Caco-2 (cell line): ENCODE results near the gene ADAM12. TPM values are rescaled to one million over a fixed set of nuclear protein-coding genes. Genes with fewer than 3 reads are reported as not detected.

Experiments
- BruUV-seq: library from RNA; stranded (reverse); fragments of 400-500 nt; replicated peaks from 2 replicates; lab custom pipeline; 2021; lab: Mats Ljungman, UMichigan
- CTCF ChIA-PET: fragments of 300-600 bp; sonication (Branson Sonifier 250); formaldehyde crosslinking; loops from one replicate; lab custom pipeline; 2022; ENCODE audit warnings: antibody characterized with exemption; lab: Charles Lee
- POLR2A ChIA-PET: fragments of 300-600 bp; sonication (Branson Sonifier 250); formaldehyde crosslinking; loops from one replicate; lab custom pipeline; 2022; ENCODE audit warnings: antibody characterized with exemption; lab: Charles Lee
- DNase-seq, 2 experiments: peaks; one replicate each; pipeline versions ENCODE4 v3.0.0 to v3.0.0-alpha.2; 2020 to 2022
- H3K27me3 ChIP-seq: replicated peaks from 2 replicates; pipeline ENCODE4 v1.6.0; 2011; ENCODE audit warnings: low read length; ENCODE audit not compliant: control insufficient read depth, insufficient read depth
- H3K36me3 ChIP-seq: 2 replicates; pipeline ENCODE4 v1.5.1; 2011; ENCODE audit warnings: low read length; ENCODE audit not compliant: control insufficient read depth, insufficient read depth
- H3K4me1 ChIP-seq: fragments of 250-450 bp; sonication (Bioruptor Pico); 2 replicates; pipeline ENCODE4 v1.5.1; 2020; ENCODE audit warnings: mild to moderate bottlenecking
- H3K4me3 ChIP-seq: 2 replicates; pipeline ENCODE4 v1.5.1; 2011; ENCODE audit warnings: low read depth, mild to moderate bottlenecking, control low read depth, low read length
- H3K9me3 ChIP-seq: fragments of 250-450 bp; sonication (Bioruptor Pico); 2 replicates; pipeline ENCODE4 v1.5.1; 2020; ENCODE audit warnings: mild to moderate bottlenecking, moderate library complexity
- H3K27ac Mint-ChIP-seq: one replicate; pipeline ENCODE4 v1.8.0; 2022; ENCODE audit warnings: mixed read lengths; ENCODE audit not compliant: unreplicated experiment
- H3K27me3 Mint-ChIP-seq: one replicate; pipeline ENCODE4 v1.8.0; 2022; ENCODE audit warnings: mixed read lengths; ENCODE audit not compliant: insufficient read depth, unreplicated experiment
- H3K36me3 Mint-ChIP-seq: one replicate; pipeline ENCODE4 v1.8.0; 2022; ENCODE audit warnings: mild to moderate bottlenecking, mixed read lengths; ENCODE audit not compliant: insufficient read depth, unreplicated experiment
- H3K4me1 Mint-ChIP-seq: one replicate; pipeline ENCODE4 v1.8.0; 2022; ENCODE audit warnings: low read depth, mixed read lengths; ENCODE audit not compliant: unreplicated experiment
- H3K4me3 Mint-ChIP-seq: one replicate; pipeline ENCODE4 v1.8.0; 2022; ENCODE audit warnings: mild to moderate bottlenecking, moderate library complexity, mixed read lengths; ENCODE audit not compliant: unreplicated experiment
- H3K9me3 Mint-ChIP-seq: one replicate; pipeline ENCODE4 v1.8.0; 2022; ENCODE audit warnings: mixed read lengths; ENCODE audit not compliant: unreplicated experiment
- CTCF ChIP-seq, 2 experiments: fragments of 200-600 bp in 1 of 2; IDR thresholded peaks; 1 replicate in 1 of 2; 2 replicates in 1 of 2; pipeline versions ENCODE4 v1.5.1 to v1.8.0; 2011 to 2022; ENCODE audit warnings: antibody characterized with exemption in 1 of 2, control low read depth in 1 of 2, inconsistent platforms in 1 of 2, low read depth in 1 of 2, low read length in 1 of 2, mild to moderate bottlenecking in 1 of 2, moderate library complexity in 1 of 2; ENCODE audit not compliant: insufficient read depth in 1 of 2, severe bottlenecking in 1 of 2, unreplicated experiment in 1 of 2
- intact Hi-C: fragments of 100-400 bp; cut with micrococcal nuclease; formaldehyde crosslinking; loops from one replicate; pipeline ENCODE4 v1.10.0; 2022; ENCODE audit not compliant: unreplicated experiment
- total RNA-seq: library from RNA; stranded (reverse); gene quantifications from 2 replicates; pipeline ENCODE4 v1.2.3, GENCODE V29; 2022

The ADAM12 gene
- total RNA-seq, 1 experiment from 2014 or later, result not detected

- no peak overlapping the region for H3K27ac Mint-ChIP-seq
- BruUV-seq, result no TSS peak
- no peaks in the 10 kb centered on the region for H3K4me1 Mint-ChIP-seq
- peaks cover 16% of the 10 kb centered on the region for H3K27me3 Mint-ChIP-seq
- no peak for DNase-seq
- TF ChIP-seq CTCF (IDR thresholded peaks at IDR 0.05; ENCODE audit: insufficient read depth in 1 of 2, low read depth in 1 of 2, low read length in 1 of 2, severe bottlenecking in 1 of 2, unreplicated experiment in 1 of 2), result no peak
- no peaks in the 10 kb centered on the region; the same call in 1 of the 2 replicates for H3K27me3 ChIP-seq
- H3K36me3 Mint-ChIP-seq, result no peaks in the 10 kb centered on the region
- H3K4me3 Mint-ChIP-seq, result no peak overlapping the region
- H3K4me1 ChIP-seq, result no peaks in the 10 kb centered on the region
- ChIA-PET CTCF (no interaction called here), POLR2A (no interaction called here)
- intact Hi-C loops, result no loop called here
- no peaks in the 10 kb centered on the region for H3K9me3 ChIP-seq
- no peaks in the 10 kb centered on the region for H3K9me3 Mint-ChIP-seq
- no peaks in the 10 kb centered on the region for H3K36me3 ChIP-seq
- H3K4me3 ChIP-seq, result no peak overlapping the region
Measured at GRCh38 chr10:126240483-126240882, 147.8 kb downstream of the ADAM12 start.

- peaks cover 16% of the 10 kb centered on the region for H3K27me3 Mint-ChIP-seq
- H3K4me3 ChIP-seq, result no peak overlapping the region
- ChIA-PET POLR2A (no interaction called here), CTCF (no interaction called here)
- no peaks in the 10 kb centered on the region for H3K4me1 Mint-ChIP-seq
- BruUV-seq, result no TSS peak
- no peaks in the 10 kb centered on the region; the same call in 1 of the 2 replicates for H3K27me3 ChIP-seq
- no peaks in the 10 kb centered on the region for H3K9me3 Mint-ChIP-seq
- no peak overlapping the region for H3K27ac Mint-ChIP-seq
- H3K4me3 Mint-ChIP-seq, result no peak overlapping the region
- H3K36me3 Mint-ChIP-seq, result no peaks in the 10 kb centered on the region
- H3K4me1 ChIP-seq, result no peaks in the 10 kb centered on the region
- no peak for DNase-seq
- H3K36me3 ChIP-seq, result no peaks in the 10 kb centered on the region
- no peak for TF ChIP-seq CTCF (IDR thresholded peaks at IDR 0.05; ENCODE audit: insufficient read depth in 1 of 2, low read depth in 1 of 2, low read length in 1 of 2, severe bottlenecking in 1 of 2, unreplicated experiment in 1 of 2)
- no peaks in the 10 kb centered on the region for H3K9me3 ChIP-seq
- intact Hi-C loops, result no loop called here
Measured at GRCh38 chr10:126239844-126240243, 148.4 kb downstream of the ADAM12 start.

DNA sequence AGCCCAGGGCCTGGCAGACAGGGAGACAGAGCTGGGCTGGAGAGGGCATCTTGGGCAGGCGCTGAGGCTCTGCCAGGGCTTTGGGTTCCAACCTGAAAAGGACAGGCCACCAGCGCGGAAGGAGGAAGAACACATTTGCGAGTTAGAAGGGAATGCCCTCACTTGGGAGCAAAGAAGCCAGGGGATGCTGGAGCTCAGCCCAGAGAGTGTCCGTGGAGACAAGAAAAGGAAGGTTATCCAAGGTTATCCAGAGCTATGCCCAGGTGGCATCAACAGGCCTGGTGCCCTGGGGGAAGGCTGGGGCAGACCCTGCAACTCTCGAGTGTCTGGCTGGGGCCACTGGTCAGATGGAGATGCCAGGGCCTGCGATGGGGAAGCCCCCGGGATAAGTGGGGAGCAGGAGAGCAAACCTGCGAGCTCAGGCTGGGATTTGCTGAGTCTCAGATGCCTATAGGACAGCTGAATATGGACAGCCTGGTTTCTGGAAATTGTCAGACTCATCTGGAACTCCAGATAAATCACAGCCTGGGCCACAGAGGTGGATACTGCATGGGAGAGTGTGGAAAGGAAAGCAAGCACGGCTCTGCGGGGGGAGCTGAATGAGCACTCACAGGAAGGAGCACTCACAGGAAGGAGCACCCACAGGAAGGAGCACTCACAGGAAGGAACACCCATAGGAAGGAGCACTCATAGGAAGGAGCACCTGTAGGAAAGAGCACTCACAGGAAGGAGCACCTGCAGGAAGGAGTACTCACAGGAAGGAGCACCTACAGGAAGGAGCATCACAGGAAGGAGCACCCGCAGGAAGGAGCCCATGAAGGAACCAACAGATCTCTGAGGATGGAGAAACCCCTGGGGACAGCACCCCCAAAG lies 152.1 kb downstream of the ADAM12 start:
- H3K4me1 Mint-ChIP-seq, result no peaks in the 10 kb centered on the region
- no peak overlapping the region for H3K27ac Mint-ChIP-seq
- H3K4me3 Mint-ChIP-seq, result no peak overlapping the region
- H3K36me3 ChIP-seq, result no peaks in the 10 kb centered on the region
- H3K9me3 Mint-ChIP-seq, result no peaks in the 10 kb centered on the region
- no peak for DNase-seq
- no peaks in the 10 kb centered on the region for H3K4me1 ChIP-seq
- intact Hi-C loops, result no loop called here
- H3K27me3 ChIP-seq, result no peaks in the 10 kb centered on the region; the same call in 1 of the 2 replicates
- H3K27me3 Mint-ChIP-seq, result peaks cover 40% of the 10 kb centered on the region
- no peaks in the 10 kb centered on the region for H3K9me3 ChIP-seq
- no TSS peak for BruUV-seq
- H3K4me3 ChIP-seq, result no peak overlapping the region
- POLR2A ChIA-PET, result no interaction called here
- no peaks in the 10 kb centered on the region for H3K36me3 Mint-ChIP-seq
- no peak for TF ChIP-seq CTCF (IDR thresholded peaks at IDR 0.05; ENCODE audit: insufficient read depth in 1 of 2, low read depth in 1 of 2, low read length in 1 of 2, severe bottlenecking in 1 of 2, unreplicated experiment in 1 of 2)
- CTCF ChIA-PET, result no interaction called here
